ENCODE data around the gene ASGR2.
A peak's percentile ranks its signal among the peaks of the same experiment; 100 is the strongest.
"Not testable (repeated sequence)": the region's sequence is repeated elsewhere in the genome, so short reads cannot be mapped to it uniquely, and the experiment has no call there.

ASGR2 gene, protein sequence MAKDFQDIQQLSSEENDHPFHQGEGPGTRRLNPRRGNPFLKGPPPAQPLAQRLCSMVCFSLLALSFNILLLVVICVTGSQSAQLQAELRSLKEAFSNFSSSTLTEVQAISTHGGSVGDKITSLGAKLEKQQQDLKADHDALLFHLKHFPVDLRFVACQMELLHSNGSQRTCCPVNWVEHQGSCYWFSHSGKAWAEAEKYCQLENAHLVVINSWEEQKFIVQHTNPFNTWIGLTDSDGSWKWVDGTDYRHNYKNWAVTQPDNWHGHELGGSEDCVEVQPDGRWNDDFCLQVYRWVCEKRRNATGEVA

DNA sequence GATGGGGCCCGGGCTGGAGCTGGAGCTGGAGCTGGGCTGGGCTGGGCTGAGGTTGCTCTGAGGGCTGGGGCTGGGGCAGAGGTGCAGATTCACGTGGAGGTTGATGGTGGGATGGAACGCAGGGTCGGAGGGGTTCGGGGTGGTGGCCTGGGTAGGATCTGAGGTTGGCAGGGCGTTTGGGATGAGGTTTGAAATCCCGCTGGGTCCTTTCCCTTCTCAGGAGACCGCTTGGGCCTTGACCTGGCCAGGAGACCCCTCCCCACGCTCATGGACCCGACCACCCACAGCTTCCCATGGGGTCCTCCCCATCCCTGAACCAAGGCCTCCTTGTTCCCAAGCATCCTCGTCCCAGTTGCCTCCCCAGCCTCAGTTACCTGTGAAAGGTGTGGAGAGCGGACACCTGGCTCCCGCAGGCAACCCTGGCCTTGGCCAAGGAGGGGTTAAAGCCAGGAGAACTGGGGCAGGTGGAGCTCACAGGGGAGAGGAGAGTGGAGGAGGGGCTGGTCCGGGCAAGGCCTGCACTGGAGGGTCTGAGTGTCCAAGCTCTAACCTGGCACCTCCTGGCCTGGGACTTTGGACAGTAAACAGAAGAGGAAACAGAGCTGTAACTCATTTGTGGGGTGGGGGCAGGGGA, at the start of gene ASGR2:
Gene ASGR2 (minus strand): TSS at position 582 of the 634 bp plus-strand sequence. CDS start 582 bp downstream, outside the sequence.
- DNase-seq (ENCODE audit: low spot score), result no peak

DNA sequence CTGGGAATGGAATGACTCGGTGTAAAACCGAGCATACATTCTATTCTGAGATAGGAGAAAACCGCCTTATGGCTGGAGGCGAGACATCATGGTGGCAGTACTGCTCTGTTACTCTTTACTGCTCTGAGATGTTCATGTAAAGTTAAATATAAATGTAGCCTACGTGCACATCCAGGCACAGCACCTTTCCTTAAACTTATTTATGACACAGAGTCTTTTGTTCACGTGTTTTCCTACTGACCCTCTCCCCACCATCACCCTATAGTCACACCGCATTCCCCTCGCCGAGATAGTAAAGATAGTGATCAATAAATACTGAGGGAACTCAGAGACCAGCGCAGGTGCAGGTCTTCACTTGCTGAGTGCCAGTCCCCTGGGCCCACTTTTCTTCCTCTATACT, 44.9 kb upstream of the ASGR2 start:
- not testable (repeated sequence) for DNase-seq (ENCODE audit: low spot score)

DNA sequence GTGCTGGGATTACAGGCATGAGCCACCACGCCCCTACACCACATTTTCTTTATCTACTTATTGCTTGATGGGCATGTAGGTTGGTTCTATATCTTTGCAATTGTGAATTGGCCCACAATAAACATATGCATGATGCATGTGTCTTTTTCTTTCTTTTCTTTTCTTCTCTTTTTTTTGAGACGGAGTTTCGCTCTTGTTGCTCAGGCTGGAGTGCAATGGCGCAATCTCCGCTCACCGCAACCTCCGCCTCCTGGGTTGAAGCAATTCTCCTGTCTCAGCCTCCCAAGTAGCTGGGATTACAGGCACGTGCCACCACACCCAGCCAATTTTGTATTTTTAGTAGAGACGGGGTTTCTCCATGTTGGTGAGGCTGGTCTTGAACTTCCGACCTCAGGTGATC, 43.8 kb upstream of the ASGR2 start:
- DNase-seq (ENCODE audit: low spot score), result not testable (repeated sequence)

DNA sequence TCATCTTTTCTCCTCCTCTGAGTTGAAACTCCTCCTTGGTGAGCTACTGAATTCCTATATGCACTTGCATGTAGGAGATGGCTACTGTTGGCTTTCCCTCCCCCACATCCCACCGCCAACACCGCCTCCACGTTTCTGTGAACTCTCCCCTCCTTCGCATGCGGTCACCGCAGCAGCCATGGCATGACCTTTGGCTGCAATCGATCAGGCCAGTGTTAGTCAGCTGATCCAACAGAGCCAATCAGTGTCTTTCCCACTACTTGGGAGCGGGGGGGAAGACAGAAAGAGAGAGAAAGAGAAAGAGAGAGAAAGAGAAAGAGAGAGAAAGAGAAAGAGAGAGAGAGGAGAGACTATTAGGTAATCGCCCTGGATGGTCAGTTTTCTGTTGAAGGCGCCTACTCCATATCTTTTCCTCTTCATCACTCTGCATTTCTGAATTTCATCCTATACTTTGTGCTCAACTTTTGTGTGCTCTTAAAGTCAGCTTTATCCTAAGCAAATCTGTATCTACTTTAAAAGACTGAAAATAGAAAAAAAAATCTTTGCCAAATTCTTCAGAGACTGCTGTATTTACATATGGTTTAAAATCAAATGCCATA, 41.8 kb upstream of the ASGR2 start:
- no peak for DNase-seq (ENCODE audit: low spot score)

DNA sequence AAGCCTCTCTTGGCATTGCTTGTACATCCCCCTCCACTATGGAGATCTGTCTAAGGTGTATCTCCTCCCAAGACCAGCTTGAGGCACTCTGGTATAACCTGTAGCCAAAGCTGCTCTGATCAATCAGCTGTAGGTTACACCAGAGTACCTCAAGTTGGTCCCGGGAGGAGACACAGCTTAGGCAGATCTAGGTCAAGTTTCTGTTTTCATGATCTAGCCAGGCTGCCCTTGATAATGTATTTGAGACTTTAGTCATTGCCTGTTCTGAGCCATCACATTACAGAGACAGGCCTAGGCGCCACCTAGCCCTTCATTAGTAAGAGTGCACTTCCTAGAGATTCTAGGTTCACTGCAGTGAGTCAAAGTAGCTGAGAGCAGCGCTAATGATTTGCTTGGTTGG, 33.1 kb upstream of the ASGR2 start:
- DNase-seq (ENCODE audit: low spot score), result no peak

DNA sequence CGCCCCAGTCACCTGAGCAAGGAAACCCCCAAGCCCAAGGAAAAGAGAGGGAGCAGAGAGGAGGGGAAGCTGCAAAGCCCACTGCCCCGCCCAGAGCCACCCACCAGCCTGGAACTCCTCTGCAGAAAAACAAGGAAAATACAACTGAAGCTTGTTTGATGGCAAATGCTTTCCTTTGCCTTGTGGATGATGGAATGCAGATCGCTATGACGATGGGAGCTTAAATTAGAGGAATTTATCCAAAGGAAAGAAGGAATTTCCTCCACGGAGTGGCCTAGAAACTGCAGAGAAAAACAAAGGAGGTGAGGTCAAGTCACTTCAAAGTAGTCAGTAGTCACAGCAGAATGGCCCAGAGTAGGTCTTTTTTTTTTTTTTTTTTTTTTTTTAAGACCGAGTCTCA, 31.5 kb upstream of the ASGR2 start:
- no peak for DNase-seq (ENCODE audit: low spot score)

DNA sequence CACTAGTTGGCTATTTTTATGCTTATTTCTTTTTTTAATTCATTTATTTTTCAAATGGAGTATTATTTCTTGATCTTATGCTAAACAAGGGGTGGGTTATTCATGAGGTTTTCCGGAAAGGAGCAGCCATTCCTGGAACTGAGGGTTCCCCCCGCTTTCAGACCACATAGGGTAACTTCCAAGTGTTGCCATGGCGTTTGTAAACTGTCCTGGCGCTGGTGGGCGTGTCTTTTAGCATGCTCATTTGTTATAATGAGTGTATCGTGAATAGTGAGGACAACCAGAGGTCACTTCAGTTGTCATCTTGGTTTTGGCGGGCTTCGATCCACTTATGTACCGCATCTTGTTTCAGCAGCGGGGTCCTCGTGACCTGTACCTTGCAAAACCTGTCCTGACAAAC, 29.6 kb upstream of the ASGR2 start:
- DNase-seq (ENCODE audit: low spot score), result no peak

DNA sequence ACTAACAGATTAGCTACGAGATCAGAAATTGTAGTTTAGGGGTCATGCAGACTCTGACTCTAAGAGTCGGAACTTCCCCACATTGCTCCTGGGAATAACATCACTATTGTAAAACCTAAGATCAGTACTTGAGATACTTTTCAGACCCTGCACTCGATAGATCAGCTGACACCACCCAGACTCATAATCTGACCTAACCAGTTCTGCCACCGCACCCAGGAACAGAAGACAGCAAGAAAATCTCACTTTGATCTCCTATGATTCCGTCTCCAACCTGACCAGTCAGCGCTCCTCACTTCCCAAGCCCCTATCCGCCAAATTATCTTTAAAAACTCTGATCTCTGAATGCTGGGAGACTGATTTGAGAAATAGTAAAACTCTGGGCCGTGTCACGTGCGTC, 27.2 kb upstream of the ASGR2 start:
- DNase-seq (ENCODE audit: low spot score), result no peak

DNA sequence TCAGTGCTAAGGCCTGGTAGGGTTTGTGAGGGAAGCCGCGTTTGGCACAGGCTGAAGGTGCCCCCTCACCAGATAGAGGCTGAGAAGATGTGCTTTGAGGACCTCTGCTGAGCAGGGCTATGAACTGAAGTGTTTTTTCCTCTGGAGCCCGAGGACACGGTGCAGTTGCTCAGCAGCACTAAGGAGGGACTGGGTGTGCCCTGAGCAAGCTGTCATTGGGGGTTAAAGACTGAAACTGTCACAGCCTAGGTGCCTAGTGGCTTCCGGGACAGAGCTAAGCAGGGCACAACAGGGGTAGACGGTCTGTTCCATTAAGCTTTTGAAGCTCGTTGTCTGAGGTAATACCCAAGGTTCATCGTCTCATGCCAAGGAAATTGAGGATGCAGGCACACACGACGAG, 24.8 kb upstream of the ASGR2 start:
- DNase-seq (ENCODE audit: low spot score), result no peak

DNA sequence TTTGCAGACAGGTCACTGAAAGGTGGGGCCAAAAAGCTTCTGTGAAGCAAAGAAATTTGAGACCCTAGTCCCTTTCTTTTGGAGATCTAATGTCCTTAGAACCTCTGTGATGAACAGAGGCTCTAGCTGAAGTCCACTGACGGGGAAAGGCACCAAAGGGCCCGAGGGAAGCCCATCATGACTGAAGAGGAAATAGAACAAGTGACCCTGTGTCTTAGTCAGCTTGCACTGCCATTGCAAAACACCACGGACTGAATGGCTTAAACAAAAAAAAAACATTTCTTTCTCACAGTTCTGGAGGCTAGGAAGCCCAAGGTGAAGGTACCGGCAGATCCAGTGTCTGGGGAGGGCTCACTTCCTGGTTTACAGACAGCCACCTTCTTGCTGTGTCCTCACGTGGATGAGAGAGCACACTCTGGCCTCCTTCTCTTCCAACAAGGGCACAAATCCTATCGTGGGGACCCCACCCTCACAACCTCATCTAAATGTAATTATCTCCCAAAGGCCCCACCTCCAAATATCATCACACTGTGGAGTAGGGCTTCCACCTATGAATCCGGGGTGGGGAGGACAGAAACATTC, 24.3 kb upstream of the ASGR2 start:
- no peak for DNase-seq (ENCODE audit: low spot score)

DNA sequence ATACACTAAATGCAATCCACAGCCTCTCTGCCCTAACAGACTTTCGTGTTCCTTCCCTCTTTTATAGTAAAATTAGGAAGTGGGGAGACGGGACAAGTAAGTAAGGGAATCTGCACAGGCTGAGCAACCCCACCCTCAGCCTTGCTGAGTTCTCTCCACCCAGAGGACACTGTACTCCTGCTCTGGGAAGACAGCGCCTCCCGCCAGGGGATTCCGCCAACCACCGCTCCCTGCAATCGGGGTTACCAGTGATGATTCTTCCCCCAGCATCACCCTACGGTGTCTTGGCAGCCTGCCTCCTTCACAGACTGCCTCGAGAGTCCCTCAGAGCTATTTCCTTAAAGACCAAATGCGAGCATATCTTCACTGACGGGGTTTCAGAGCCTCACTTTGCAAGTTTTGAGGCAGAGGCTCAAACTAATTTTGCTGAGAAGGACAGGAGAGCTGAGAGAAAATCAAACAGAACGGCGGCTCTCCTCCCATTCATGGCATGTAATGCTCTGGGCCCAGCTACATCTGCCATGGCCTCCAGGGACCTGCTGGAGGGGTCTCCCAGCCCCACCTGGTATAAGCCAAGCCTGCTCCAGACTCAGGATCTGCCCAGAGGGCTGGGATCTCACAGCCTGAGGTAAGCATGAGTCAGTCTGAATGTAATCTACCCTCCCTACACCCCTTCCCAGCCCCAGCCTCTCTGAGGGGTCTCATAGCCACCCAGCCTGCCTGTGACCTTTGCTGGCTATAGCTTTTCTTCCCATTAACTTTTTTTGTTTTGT, 22.7 kb upstream of the ASGR2 start:
- DNase-seq (ENCODE audit: low spot score), result no peak

DNA sequence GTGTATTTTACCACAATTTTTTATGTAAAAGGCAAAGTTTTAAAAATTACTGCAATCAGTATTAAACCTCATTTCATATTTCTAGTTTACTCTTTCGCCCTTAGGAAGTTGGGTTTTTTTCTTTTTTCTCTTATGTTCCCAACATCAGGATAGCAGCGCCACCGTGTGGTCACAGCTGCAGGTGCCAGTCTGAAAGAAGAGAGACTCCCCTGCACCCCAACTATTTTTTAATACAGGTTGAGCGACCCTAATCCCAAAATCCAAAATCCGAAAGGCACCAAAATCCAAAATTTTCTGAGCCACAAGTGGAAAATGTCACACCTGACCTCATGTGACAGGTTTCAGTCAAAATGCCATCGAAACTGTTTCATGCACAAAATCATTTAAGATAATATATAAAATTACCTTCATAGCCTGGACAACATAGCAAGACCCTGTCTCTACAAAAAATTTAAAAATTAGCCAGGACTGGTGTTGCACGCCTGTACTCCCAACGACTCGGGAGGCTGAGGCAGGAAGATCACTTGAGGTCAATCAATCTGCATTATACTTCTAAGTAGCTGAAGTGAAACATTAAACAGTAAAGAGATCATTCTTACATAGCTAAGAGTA, 21.8 kb upstream of the ASGR2 start:
- peak; percentile 70 for DNase-seq (ENCODE audit: low spot score)

DNA sequence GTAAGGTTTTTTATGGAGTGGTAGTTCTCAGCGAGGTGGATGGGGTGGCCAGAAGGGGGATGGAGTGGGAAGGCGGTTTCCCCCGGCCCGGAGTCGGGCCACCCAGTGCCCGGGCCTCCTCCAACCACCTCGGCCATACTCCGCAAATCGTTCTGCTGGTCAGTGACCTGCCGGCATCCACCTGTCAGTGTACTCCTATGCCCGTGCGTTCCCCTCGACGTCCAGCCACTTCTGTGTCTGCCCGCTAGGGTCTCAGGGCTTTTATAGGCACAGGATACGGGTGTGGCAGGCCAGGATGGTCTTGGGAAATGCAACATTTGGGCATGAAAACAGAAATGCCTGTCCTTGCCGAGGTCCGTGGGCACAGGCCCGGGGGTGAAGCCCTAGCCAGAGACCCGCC, 19.3 kb upstream of the ASGR2 start:
- DNase-seq (ENCODE audit: low spot score), result no peak

DNA sequence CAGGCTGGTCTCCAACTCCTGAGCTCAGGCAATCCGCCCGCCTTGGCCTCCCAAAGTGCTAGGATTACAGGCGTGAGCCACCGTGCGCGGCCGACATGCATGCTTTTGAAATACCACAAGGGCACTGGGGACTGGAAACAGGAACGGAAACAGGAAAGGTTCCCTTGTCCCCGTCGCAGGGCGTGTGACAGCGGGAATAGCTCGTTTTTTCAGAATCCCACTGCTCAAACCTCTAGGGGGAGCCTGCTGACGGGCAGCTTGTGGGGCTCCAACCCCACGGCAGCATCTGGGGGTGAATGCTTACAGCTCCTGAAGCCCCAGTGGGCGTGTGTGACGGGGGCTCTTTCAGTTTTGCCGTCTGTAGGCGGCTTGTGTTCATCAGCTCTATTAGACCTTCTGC, 18.8 kb upstream of the ASGR2 start:
- no peak for DNase-seq (ENCODE audit: low spot score)

DNA sequence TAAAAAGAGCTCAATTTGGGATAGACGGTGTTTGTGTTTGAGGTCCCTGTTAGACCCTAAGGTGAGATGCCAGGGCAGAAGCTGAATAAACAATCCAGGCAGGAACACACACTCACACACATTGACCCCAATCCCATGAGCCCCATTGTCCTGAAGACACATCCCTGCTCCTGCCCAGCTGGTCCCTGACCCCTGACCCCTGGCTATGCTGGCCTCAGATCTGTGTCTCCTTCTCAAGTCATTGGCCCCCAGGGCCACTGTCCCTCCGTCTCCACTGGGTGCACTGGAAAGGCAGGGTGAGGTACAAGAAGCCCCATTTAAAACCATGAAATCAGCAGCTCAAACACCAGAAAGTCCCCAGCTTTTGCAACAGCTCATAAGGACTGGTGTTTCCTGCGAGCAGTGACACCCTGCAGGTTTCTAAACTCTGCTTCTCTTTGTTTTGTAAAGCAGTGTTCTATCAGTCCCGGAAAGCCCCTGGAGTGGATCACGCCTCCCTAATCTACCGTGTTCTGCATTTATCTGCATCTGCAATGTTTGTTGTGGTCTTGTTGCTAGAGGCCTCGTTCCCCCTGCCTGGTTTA, 18.0 kb upstream of the ASGR2 start:
- no peak for DNase-seq (ENCODE audit: low spot score)

DNA sequence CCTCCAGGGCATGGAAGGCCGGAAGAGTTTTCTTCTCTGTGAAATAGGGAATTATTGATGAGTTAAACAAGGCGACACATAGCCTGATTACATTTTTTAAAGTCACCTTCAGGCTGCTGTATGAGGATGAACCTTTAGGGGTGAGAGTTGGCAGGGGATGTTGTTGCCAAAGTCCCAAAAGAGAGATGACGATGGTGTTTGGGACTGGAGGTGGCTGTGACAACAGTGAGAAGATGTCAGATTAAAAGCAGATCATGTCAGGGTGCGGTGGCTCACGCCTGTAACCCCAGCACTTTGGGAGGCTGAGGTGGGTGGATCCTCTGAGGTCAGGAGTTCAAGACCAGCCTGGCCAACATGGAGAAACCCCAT, 16.8 kb upstream of the ASGR2 start:
- DNase-seq (ENCODE audit: low spot score), result no peak

DNA sequence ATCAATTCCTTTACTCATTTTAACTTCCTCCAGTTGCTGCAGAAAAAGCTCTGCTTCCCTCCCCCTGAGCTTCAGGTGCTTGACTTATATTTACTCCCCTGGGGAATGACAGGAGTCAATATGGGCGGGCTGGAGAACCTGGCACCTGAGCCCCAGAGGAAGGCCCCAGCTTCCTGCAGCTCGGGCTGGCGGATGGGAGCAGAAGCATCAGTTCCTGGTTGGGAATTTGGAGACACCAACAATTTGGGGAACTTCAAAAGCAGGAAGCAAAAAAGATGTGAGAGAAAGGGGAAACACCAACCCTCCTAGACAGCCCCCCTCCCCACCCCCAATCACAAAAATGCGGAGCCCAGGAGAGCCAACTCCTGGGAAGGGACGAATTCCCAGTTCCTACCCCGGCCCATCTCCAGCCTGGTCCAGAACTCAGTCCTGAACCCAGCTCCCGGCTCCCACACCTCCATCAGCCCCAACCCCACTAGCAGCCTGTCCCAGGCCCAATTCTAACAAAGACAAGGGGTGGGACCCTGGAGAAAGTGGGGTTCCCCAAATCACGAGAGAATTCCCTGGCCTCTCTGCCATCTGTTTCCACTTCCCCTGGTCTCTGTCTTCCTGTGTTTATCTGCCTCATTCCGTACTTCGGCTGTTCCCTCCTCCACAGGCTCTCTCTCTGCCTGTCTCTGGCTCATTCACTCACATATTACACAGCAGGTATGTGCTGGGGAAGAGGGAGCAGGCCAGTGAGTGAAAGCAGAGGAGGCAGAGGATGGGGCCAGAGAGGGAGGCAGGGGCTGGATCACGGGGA, 16.2 kb upstream of the ASGR2 start:
- no peak for DNase-seq (ENCODE audit: low spot score)

DNA sequence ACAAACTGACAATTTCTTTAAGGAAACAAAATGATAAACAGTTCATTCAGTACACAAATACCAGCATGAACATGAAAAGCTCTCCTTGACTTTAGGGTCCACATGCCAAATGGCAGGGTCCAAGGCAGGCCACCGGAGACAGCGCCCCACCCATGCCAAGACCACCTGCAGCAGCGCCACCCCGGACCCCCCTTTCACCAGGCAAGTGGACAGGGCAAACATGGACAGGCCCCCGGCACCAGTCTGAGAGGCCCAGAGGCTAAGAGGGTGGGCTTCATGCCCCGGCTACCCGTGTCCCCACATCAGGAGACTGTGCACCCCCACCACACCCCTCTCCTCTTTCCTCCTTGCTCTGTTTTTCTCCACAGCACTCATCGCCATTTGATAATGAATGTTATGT, 14.7 kb upstream of the ASGR2 start:
- no peak for DNase-seq (ENCODE audit: low spot score)

DNA sequence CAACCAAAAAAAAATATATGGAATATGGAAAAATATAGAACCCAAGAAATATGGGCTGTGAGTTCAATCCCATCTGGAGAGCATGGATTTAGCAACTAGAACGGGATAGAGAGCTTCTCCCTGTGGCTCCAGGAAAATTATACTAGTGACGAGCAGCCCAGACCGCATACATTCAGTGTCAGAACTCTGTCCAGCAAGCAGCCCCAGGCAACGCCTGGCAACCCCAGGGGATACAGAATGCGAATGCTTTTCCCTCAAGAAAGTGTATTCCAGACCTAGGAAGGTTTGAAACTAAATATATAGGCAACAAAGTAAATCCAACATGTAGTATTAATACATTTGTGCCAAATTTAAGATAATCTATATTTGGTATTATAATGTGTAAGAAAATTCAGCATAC, 13.5 kb upstream of the ASGR2 start:
- no peak for DNase-seq (ENCODE audit: low spot score)

DNA sequence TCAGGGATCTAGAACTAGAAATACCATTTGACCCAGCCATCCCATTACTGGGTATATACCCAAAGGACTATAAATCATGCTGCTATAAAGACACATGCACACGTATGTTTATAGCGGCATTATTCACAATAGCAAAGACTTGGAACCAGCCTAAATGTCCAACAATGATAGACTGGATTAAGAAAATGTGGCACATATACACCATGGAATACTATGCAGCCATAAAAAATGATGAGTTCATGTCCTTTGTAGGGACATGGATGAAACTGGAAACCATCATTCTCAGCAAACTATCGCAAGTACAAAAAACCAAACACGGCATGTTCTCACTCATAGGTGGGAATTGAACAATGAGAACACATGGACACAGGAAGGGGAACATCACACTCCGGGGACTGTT, 12.9 kb upstream of the ASGR2 start:
- DNase-seq (ENCODE audit: low spot score), result not testable (repeated sequence)

DNA sequence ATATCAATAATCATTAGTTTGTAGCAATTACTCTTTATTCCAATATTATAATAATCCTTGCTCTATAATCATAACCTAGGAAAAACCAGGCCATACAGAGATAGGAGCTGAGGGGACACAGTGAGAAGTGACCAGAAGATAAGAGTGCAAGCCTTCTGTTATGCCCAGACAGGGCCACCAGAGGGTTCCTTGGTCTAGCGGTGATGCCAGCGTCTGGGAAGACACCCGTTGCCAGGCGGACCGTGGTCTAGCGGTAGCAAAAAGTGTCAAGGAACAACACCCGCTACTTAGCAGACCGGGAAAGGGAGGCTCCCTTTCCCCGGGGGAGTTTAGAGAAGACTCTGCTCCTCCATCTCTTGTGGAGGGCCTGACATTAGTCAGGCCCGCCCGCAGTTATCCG, 11.8 kb upstream of the ASGR2 start:
- DNase-seq (ENCODE audit: low spot score), result not testable (repeated sequence)
